HepG2 (cell line): ENCODE results near the gene SLC41A1. TPM values are rescaled to one million over a fixed set of nuclear protein-coding genes. Genes with fewer than 3 reads are reported as not detected.

ENCODE experiments used
- EZH2 ChIP-seq: conservative IDR thresholded peaks from 2 replicates; pipeline ENCODE4 v1.6.1; 2012; ENCODE audit warnings: mild to moderate bottlenecking, low read depth, low read length, moderate library complexity
- GATAD2A ChIP-seq: IDR thresholded peaks from 2 replicates; pipeline ENCODE4 v1.6.1; 2016
- PTBP1 ChIP-seq: fragments of 200-400 bp; formaldehyde crosslinking; IDR thresholded peaks from 2 replicates; pipeline ENCODE4 v1.6.1; 2018; ENCODE audit warnings: low read length, low read depth; ENCODE audit not compliant: poor library complexity, severe bottlenecking
- ZNF382 ChIP-seq: sonication (generic); formaldehyde crosslinking; IDR thresholded peaks from 2 replicates; pipeline ENCODE4 v1.5.0; 2020; ENCODE audit warnings: missing genetic modification reagents, mild to moderate bottlenecking, borderline replicate concordance
- ZNF747 ChIP-seq: sonication (generic); formaldehyde crosslinking; IDR thresholded peaks from 2 replicates; pipeline ENCODE4 v1.8.1; 2023; ENCODE audit warnings: missing genetic modification reagents, mild to moderate bottlenecking, borderline replicate concordance
- ZNF879 ChIP-seq: sonication (generic); formaldehyde crosslinking; IDR thresholded peaks from 2 replicates; pipeline ENCODE4 v1.8.1; 2023; ENCODE audit warnings: missing genetic modification reagents
- polyA plus RNA-seq, 8 experiments: library from polyadenylated mRNA; depleted of rRNA in 3 of 8; stranded (reverse) in 7 of 8; unstranded in 1 of 8; fragments of >200 nt; fragmentation: Illumina TruSeq in 4 of 8; extraction: Trizol in 4 of 8; gene quantifications; 2 replicates each; pipeline versions ENCODE4 v1.2.1 to v1.2.3, GENCODE V29; 2011 to 2016; ENCODE audit warnings: low read depth in 4 of 8, missing spikeins in 1 of 8, mixed read lengths in 1 of 8; ENCODE audit not compliant: insufficient read depth in 1 of 8
- total RNA-seq, 5 experiments: library from RNA; depleted of rRNA; stranded (reverse); fragments of >200 nt; fragmentation: Illumina TruSeq; extraction: Trizol; gene quantifications; 2 replicates each; pipeline ENCODE4 v1.2.3, GENCODE V29; 2016; ENCODE audit warnings: low read depth in 1 of 5
- TF ChIP-seq, protein P1 (sequence below): sonication (generic); formaldehyde crosslinking; IDR thresholded peaks from 2 replicates; pipeline ENCODE4 v1.8.1; 2022; ENCODE audit warnings: low read depth, mild to moderate bottlenecking, missing genetic modification reagents
- TF ChIP-seq, protein P2 (sequence below): sonication (generic); formaldehyde crosslinking; IDR thresholded peaks from 2 replicates; pipeline ENCODE4 v1.5.0; 2020; ENCODE audit warnings: mild to moderate bottlenecking, missing genetic modification reagents, borderline replicate concordance
- TF ChIP-seq, protein P3 (sequence below): IDR thresholded peaks from 2 replicates; pipeline ENCODE4 v1.6.1; 2012; ENCODE audit warnings: low read length, improper control_type of control experiment
- TF ChIP-seq, protein P4 (sequence below): sonication (generic); formaldehyde crosslinking; IDR thresholded peaks from 2 replicates; pipeline ENCODE4 v1.8.0; 2022; ENCODE audit warnings: mild to moderate bottlenecking, missing genetic modification reagents, moderate library complexity

Gene SLC41A1
- total and polyA plus RNA-seq, 2 of the 13 experiments (the other 11 are each of a cell fraction or from before 2014, with no cell fraction given): 2.2 to 4.6 TPM

DNA sequence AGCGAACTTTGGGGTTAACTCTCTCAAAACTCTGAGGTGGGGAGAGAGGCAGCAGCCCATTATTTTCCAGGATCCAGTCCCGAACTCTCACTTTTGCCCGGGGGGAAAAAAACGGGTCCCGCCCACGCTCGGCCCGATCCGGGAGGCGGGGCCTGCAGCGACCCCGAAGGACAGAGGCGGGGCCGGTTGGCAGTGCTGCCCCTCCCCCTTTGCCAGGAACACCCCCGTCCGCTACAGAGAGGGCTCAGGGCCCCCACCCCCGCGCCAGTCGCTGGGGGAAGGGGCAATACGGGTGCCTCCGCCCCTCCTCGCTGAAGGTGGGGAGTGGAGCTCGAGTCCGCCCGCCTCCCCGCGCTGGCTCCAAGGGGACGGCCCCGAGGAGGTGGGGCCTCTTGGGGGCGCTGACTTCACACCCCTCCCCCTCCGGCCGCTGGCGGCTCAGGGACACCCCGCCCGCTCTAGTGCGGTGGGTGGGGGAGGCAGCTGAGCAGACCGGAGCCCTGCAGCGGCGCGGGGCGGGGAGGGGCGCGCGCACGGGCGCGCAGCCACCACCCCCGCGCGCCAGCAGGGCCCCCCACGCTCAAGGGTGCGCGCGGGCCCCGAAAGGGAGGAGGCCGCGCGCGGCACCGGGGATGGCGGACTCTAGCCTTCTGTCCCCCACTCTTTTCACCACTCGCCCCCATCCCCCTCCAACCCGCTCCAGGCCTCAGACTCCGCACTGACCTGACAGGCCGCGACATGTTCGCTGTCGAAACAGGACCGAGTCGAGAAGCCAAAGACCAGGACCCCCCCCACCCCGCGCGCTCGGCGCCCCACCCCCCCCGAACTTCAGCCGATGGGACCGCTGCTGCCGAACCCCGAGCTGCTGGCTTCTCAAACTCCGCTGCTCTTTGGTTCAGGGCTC is 63.5 kb downstream of the SLC41A1 start (continued):
- TF ChIP-seq, protein P1, sequence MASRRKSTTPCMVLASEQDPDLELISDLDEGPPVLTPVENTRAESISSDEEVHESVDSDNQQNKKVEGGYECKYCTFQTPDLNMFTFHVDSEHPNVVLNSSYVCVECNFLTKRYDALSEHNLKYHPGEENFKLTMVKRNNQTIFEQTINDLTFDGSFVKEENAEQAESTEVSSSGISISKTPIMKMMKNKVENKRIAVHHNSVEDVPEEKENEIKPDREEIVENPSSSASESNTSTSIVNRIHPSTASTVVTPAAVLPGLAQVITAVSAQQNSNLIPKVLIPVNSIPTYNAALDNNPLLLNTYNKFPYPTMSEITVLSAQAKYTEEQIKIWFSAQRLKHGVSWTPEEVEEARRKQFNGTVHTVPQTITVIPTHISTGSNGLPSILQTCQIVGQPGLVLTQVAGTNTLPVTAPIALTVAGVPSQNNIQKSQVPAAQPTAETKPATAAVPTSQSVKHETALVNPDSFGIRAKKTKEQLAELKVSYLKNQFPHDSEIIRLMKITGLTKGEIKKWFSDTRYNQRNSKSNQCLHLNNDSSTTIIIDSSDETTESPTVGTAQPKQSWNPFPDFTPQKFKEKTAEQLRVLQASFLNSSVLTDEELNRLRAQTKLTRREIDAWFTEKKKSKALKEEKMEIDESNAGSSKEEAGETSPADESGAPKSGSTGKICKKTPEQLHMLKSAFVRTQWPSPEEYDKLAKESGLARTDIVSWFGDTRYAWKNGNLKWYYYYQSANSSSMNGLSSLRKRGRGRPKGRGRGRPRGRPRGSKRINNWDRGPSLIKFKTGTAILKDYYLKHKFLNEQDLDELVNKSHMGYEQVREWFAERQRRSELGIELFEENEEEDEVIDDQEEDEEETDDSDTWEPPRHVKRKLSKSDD (CRISPR knock-in tag): 0 out of 2 replicates have a peak, but pooled peaks have one; percentile 23
- TF ChIP-seq GATAD2A (CRISPR knock-in tag) (peak; percentile 61; the same call in 1 of the 2 replicates), ZNF879 (CRISPR knock-in tag) (no peak), ZNF747 (no peak), EZH2 (no peak), ZNF382 (CRISPR knock-in tag) (no peak), PTBP1 (no peak)
- TF ChIP-seq, protein P2, sequence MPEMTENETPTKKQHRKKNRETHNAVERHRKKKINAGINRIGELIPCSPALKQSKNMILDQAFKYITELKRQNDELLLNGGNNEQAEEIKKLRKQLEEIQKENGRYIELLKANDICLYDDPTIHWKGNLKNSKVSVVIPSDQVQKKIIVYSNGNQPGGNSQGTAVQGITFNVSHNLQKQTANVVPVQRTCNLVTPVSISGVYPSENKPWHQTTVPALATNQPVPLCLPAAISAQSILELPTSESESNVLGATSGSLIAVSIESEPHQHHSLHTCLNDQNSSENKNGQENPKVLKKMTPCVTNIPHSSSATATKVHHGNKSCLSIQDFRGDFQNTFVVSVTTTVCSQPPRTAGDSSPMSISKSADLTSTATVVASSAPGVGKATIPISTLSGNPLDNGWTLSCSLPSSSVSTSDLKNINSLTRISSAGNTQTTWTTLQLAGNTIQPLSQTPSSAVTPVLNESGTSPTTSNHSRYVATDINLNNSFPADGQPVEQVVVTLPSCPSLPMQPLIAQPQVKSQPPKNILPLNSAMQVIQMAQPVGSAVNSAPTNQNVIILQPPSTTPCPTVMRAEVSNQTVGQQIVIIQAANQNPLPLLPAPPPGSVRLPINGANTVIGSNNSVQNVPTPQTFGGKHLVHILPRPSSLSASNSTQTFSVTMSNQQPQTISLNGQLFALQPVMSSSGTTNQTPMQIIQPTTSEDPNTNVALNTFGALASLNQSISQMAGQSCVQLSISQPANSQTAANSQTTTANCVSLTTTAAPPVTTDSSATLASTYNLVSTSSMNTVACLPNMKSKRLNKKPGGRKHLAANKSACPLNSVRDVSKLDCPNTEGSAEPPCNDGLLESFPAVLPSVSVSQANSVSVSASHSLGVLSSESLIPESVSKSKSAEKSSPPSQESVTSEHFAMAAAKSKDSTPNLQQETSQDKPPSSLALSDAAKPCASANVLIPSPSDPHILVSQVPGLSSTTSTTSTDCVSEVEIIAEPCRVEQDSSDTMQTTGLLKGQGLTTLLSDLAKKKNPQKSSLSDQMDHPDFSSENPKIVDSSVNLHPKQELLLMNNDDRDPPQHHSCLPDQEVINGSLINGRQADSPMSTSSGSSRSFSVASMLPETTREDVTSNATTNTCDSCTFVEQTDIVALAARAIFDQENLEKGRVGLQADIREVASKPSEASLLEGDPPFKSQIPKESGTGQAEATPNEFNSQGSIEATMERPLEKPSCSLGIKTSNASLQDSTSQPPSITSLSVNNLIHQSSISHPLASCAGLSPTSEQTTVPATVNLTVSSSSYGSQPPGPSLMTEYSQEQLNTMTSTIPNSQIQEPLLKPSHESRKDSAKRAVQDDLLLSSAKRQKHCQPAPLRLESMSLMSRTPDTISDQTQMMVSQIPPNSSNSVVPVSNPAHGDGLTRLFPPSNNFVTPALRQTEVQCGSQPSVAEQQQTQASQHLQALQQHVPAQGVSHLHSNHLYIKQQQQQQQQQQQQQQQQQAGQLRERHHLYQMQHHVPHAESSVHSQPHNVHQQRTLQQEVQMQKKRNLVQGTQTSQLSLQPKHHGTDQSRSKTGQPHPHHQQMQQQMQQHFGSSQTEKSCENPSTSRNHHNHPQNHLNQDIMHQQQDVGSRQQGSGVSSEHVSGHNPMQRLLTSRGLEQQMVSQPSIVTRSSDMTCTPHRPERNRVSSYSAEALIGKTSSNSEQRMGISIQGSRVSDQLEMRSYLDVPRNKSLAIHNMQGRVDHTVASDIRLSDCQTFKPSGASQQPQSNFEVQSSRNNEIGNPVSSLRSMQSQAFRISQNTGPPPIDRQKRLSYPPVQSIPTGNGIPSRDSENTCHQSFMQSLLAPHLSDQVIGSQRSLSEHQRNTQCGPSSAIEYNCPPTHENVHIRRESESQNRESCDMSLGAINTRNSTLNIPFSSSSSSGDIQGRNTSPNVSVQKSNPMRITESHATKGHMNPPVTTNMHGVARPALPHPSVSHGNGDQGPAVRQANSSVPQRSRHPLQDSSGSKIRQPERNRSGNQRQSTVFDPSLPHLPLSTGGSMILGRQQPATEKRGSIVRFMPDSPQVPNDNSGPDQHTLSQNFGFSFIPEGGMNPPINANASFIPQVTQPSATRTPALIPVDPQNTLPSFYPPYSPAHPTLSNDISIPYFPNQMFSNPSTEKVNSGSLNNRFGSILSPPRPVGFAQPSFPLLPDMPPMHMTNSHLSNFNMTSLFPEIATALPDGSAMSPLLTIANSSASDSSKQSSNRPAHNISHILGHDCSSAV (CRISPR knock-in tag): no peak
- TF ChIP-seq, protein P3, sequence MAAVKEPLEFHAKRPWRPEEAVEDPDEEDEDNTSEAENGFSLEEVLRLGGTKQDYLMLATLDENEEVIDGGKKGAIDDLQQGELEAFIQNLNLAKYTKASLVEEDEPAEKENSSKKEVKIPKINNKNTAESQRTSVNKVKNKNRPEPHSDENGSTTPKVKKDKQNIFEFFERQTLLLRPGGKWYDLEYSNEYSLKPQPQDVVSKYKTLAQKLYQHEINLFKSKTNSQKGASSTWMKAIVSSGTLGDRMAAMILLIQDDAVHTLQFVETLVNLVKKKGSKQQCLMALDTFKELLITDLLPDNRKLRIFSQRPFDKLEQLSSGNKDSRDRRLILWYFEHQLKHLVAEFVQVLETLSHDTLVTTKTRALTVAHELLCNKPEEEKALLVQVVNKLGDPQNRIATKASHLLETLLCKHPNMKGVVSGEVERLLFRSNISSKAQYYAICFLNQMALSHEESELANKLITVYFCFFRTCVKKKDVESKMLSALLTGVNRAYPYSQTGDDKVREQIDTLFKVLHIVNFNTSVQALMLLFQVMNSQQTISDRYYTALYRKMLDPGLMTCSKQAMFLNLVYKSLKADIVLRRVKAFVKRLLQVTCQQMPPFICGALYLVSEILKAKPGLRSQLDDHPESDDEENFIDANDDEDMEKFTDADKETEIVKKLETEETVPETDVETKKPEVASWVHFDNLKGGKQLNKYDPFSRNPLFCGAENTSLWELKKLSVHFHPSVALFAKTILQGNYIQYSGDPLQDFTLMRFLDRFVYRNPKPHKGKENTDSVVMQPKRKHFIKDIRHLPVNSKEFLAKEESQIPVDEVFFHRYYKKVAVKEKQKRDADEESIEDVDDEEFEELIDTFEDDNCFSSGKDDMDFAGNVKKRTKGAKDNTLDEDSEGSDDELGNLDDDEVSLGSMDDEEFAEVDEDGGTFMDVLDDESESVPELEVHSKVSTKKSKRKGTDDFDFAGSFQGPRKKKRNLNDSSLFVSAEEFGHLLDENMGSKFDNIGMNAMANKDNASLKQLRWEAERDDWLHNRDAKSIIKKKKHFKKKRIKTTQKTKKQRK: no peak
- TF ChIP-seq, protein P4, sequence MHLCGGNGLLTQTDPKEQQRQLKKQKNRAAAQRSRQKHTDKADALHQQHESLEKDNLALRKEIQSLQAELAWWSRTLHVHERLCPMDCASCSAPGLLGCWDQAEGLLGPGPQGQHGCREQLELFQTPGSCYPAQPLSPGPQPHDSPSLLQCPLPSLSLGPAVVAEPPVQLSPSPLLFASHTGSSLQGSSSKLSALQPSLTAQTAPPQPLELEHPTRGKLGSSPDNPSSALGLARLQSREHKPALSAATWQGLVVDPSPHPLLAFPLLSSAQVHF (CRISPR knock-in tag): no peak
